H1 (cell line): Measurements from ENCODE around the gene UBALD1. TPM values are rescaled to one million over a fixed set of nuclear protein-coding genes. Genes with fewer than 3 reads are reported as not detected.

Experiments used
- CTCF ChIA-PET: fragments of 300-600 bp; sonication (Branson Sonifier 250); formaldehyde crosslinking; loops from one replicate; lab custom pipeline; 2021; ENCODE audit not compliant: partially characterized antibody; lab: Charles Lee
- POLR2A ChIA-PET: fragments of 300-600 bp; sonication (Branson Sonifier 250); formaldehyde crosslinking; loops from one replicate; lab custom pipeline; 2021; ENCODE audit warnings: inconsistent platforms; ENCODE audit not compliant: partially characterized antibody; lab: Charles Lee
- DNase-seq, 2 experiments: peaks; one replicate each; pipeline versions ENCODE4 v3.0.0 to v3.0.0-alpha.2; 2010 to 2022; ENCODE audit warnings: low spot score in 2 of 2, low read depth in 1 of 2, mixed read lengths in 1 of 2
- FAIRE-seq: peaks from 2 replicates; lab custom pipeline; 2011; peaks lifted over from hg19 to GRCh38; lab: Jason Lieb, UNC
- H2AFZ ChIP-seq: 2 replicates; pipeline ENCODE4 v1.8.1; 2012; ENCODE audit warnings: low read length, inconsistent platforms
- H2AK5ac ChIP-seq: 2 replicates; pipeline ENCODE4 v1.6.1; 2013; ENCODE audit warnings: low read depth, low read length
- H2BK120ac ChIP-seq: replicated peaks from 2 replicates; pipeline ENCODE3; 2013; ENCODE audit warnings: low read depth, low read length, inconsistent platforms
- H2BK12ac ChIP-seq: 2 replicates; pipeline ENCODE4 v1.6.1; 2013; ENCODE audit warnings: low read depth, low read length
- H2BK15ac ChIP-seq: 2 replicates; pipeline ENCODE4 v1.6.1; 2013; ENCODE audit warnings: low read length
- H2BK20ac ChIP-seq: 2 replicates; pipeline ENCODE4 v1.6.1; 2013; ENCODE audit warnings: low read length
- H2BK5ac ChIP-seq: 2 replicates; pipeline ENCODE4 v1.6.1; 2013; ENCODE audit warnings: low read depth, low read length
- H3K14ac ChIP-seq: 2 replicates; pipeline ENCODE4 v1.6.1; 2013; ENCODE audit warnings: inconsistent platforms; ENCODE audit not compliant: insufficient read length
- H3K18ac ChIP-seq: 2 replicates; pipeline ENCODE4 v1.6.1; 2013; ENCODE audit warnings: low read length; ENCODE audit errors: extremely low read depth
- H3K23ac ChIP-seq: 2 replicates; pipeline ENCODE4 v1.6.1; 2013; ENCODE audit warnings: inconsistent platforms; ENCODE audit not compliant: insufficient read length
- H3K23me2 ChIP-seq: 2 replicates; pipeline ENCODE4 v1.6.1; 2013; ENCODE audit warnings: low read depth, low read length
- H3K27ac ChIP-seq: 2 replicates; pipeline ENCODE4 v1.6.1; 2011; ENCODE audit warnings: low read depth, low read length, inconsistent platforms
- H3K27me3 ChIP-seq, 4 experiments: replicated peaks in 1 of 4; 1 replicate in 1 of 4; 2 replicates in 3 of 4; pipeline versions ENCODE4 v1.6.1 to v1.8.1; 2011 to 2013; ENCODE audit warnings: low read length in 3 of 4, mild to moderate bottlenecking in 3 of 4, inconsistent platforms in 2 of 4, mixed read lengths in 2 of 4, moderate library complexity in 1 of 4; ENCODE audit not compliant: control insufficient read depth in 3 of 4, insufficient read depth in 3 of 4; ENCODE audit errors: extremely low read depth in 1 of 4
- H3K36me3 ChIP-seq, 4 experiments: 2 replicates each; pipeline versions ENCODE4 v1.6.1 to v1.8.1; 2011 to 2013; ENCODE audit warnings: mild to moderate bottlenecking in 4 of 4, low read length in 3 of 4, moderate library complexity in 2 of 4, control low read depth in 1 of 4, inconsistent platforms in 1 of 4; ENCODE audit not compliant: insufficient read depth in 4 of 4, control insufficient read depth in 2 of 4
- H3K4ac ChIP-seq: replicated peaks from 2 replicates; pipeline ENCODE3; 2013; ENCODE audit warnings: low read length, low read depth, mixed read lengths, inconsistent platforms; ENCODE audit not compliant: insufficient read length
- H3K4me1 ChIP-seq, 4 experiments: replicated peaks in 1 of 4; 1 replicate in 1 of 4; 2 replicates in 3 of 4; pipeline versions ENCODE4 v1.6.1 to v1.8.1; 2011 to 2013; ENCODE audit warnings: low read length in 3 of 4, inconsistent platforms in 2 of 4, mixed read lengths in 1 of 4; ENCODE audit not compliant: insufficient read depth in 4 of 4, control insufficient read depth in 3 of 4
- H3K4me2 ChIP-seq, 2 experiments: 2 replicates each; pipeline versions ENCODE4 v1.6.1 to v1.8.1; 2011 to 2013; ENCODE audit warnings: low read depth in 2 of 2, low read length in 2 of 2, control low read depth in 1 of 2, inconsistent platforms in 1 of 2, mild to moderate bottlenecking in 1 of 2; ENCODE audit not compliant: insufficient read depth in 1 of 2
- H3K4me3 ChIP-seq, 4 experiments: fragments of 200-600, 300-600 bp in 1 of 4; sonication (generic), shearing (Covaris generic), sonication (Bioruptor Twin) in 1 of 4; 2 replicates each; pipeline versions ENCODE4 v1.5.1 to v1.8.1; 2011 to 2016; ENCODE audit warnings: low read length in 4 of 4, low read depth in 3 of 4, control low read depth in 2 of 4, inconsistent platforms in 2 of 4, mild to moderate bottlenecking in 2 of 4, mixed read lengths in 1 of 4, moderate library complexity in 1 of 4; ENCODE audit not compliant: insufficient read depth in 2 of 4; ENCODE audit errors: extremely low read depth in 1 of 4
- H3K56ac ChIP-seq: replicated peaks from 2 replicates; pipeline ENCODE3; 2013; ENCODE audit warnings: low read depth, mild to moderate bottlenecking, mixed read lengths, low read length, inconsistent platforms; ENCODE audit not compliant: insufficient read length
- H3K79me1 ChIP-seq: 2 replicates; pipeline ENCODE4 v1.6.1; 2013; ENCODE audit warnings: low read depth, low read length, control low read depth
- H3K79me2 ChIP-seq, 2 experiments: 2 replicates each; pipeline versions ENCODE4 v1.6.1 to v1.8.1; 2012 to 2013; ENCODE audit warnings: low read length in 2 of 2, mild to moderate bottlenecking in 2 of 2, inconsistent platforms in 1 of 2; ENCODE audit not compliant: insufficient read depth in 2 of 2, control insufficient read depth in 1 of 2
- H3K9ac ChIP-seq, 4 experiments: replicated peaks in 1 of 4; 1 replicate in 1 of 4; 2 replicates in 3 of 4; pipeline versions ENCODE4 v1.6.1 to v1.8.1; 2011 to 2013; ENCODE audit warnings: low read depth in 3 of 4, low read length in 3 of 4, control low read depth in 2 of 4, mild to moderate bottlenecking in 2 of 4, moderate library complexity in 2 of 4, inconsistent platforms in 1 of 4; ENCODE audit errors: extremely low read depth in 1 of 4
- H3K9me3 ChIP-seq, 2 experiments: 2 replicates each; pipeline versions ENCODE4 v1.6.1 to v1.8.1; 2012 to 2013; ENCODE audit warnings: mild to moderate bottlenecking in 2 of 2, moderate library complexity in 2 of 2, control low read depth in 1 of 2, inconsistent platforms in 1 of 2, low read depth in 1 of 2, low read length in 1 of 2, mixed read lengths in 1 of 2; ENCODE audit not compliant: insufficient read depth in 2 of 2
- H4K20me1 ChIP-seq, 2 experiments: replicated peaks in 1 of 2; 2 replicates each; pipeline versions ENCODE3 to v1.8.1; 2011 to 2013; ENCODE audit warnings: inconsistent platforms in 2 of 2, low read length in 2 of 2, mild to moderate bottlenecking in 1 of 2; ENCODE audit not compliant: insufficient read depth in 2 of 2, control insufficient read depth in 1 of 2
- H4K5ac ChIP-seq: 2 replicates; pipeline ENCODE4 v1.6.1; 2013; ENCODE audit warnings: low read length, low read depth, mixed read lengths, inconsistent platforms; ENCODE audit not compliant: insufficient read length
- H4K8ac ChIP-seq: 2 replicates; pipeline ENCODE4 v1.8.0; 2013; ENCODE audit warnings: mild to moderate bottlenecking, moderate library complexity, low read length, inconsistent platforms; ENCODE audit not compliant: insufficient read depth; ENCODE audit errors: extremely low read depth
- H4K91ac ChIP-seq: replicated peaks from 2 replicates; pipeline ENCODE3; 2013; ENCODE audit warnings: low read length, mixed read lengths, inconsistent platforms; ENCODE audit not compliant: insufficient read length
- ATF2 ChIP-seq: IDR thresholded peaks from 2 replicates; pipeline ENCODE4 v1.6.1; 2012; ENCODE audit warnings: low read length, inconsistent platforms
- CBX5 ChIP-seq: fragments of 300-800, 300-1000 bp; sonication (generic); IDR thresholded peaks from 2 replicates; pipeline ENCODE4 v1.7.1; 2016; ENCODE audit warnings: antibody characterized with exemption, low read length, low read depth
- CEBPB ChIP-seq: IDR thresholded peaks from 2 replicates; pipeline ENCODE4 v1.6.1; 2012; ENCODE audit warnings: low read depth, low read length
- FOSL1 ChIP-seq: IDR thresholded peaks from 2 replicates; pipeline ENCODE4 v1.6.1; 2011; ENCODE audit warnings: mild to moderate bottlenecking, low read depth, low read length, moderate library complexity; ENCODE audit not compliant: insufficient read depth
- SIN3A ChIP-seq, 2 experiments: IDR thresholded peaks in 1 of 2; conservative IDR thresholded peaks in 1 of 2; 2 replicates each; pipeline ENCODE4 v1.6.1; 2011 to 2012; ENCODE audit warnings: low read length in 2 of 2, improper control_type of control experiment in 1 of 2, low read depth in 1 of 2, mild to moderate bottlenecking in 1 of 2
- WGBS, 2 experiments: shearing (Covaris generic) in 1 of 2; methylation state at CpG; one replicate each; pipeline versions ENCODE4 v1.1.6 to v1.1.7; 2013 to 2015; ENCODE audit warnings: low lambda C conversion rate in 2 of 2, mixed read lengths in 2 of 2, inconsistent platforms in 1 of 2, low coverage in 1 of 2, missing lambda C conversion rate in 1 of 2; ENCODE audit not compliant: insufficient replicate concordance in 2 of 2, insufficient coverage in 1 of 2, insufficient read length in 1 of 2; ENCODE audit errors: extremely low coverage in 1 of 2, missing lambda C conversion rate in 1 of 2; 5-methylcytosine and 5-hydroxymethylcytosine counted together
- long read RNA-seq, 2 experiments: library from RNA in 1 of 2; library from capped mRNA in 1 of 2; stranded (forward); transcript quantifications; one replicate each; pipeline ENCODE4 v2.0.0, GENCODE V29; 2021; ENCODE audit warnings: inconsistent platforms in 1 of 2
- polyA minus RNA-seq, 3 experiments: library from RNA; depleted of rRNA, polyadenylated mRNA; stranded (reverse); fragments of >200 nt; gene quantifications; 1 replicate in 2 of 3; 2 replicates in 1 of 3; pipeline ENCODE4 v1.2.3, GENCODE V29; 2011
- polyA plus RNA-seq, 7 experiments: library from polyadenylated mRNA; depleted of rRNA in 3 of 7; stranded (reverse) in 5 of 7; unstranded in 2 of 7; fragments of >200 nt in 5 of 7; fragments of 200-250 nt in 2 of 7; gene quantifications; 1 replicate in 5 of 7; 2 replicates in 1 of 7; 4 replicates in 1 of 7; pipeline versions ENCODE4 v1.2.1 to v1.2.3, GENCODE V29; 2011 to 2013; ENCODE audit warnings: missing spikeins in 2 of 7, mixed read lengths in 2 of 7
- total RNA-seq: library from RNA; stranded (reverse); fragmentation: NEBNext Ultra II Directional; extraction: Animal tissue kit (Norgen Biotek cat#: 25700); gene quantifications from 2 replicates; pipeline ENCODE4 v1.2.1, GENCODE V29; 2021

UBALD1 gene
- 52.2 and 62.0 TPM in 2 replicates for total RNA-seq
- polyA plus RNA-seq (2011; rRNA removed) = 28.6 and 48.9 TPM in 2 replicates
- 20.7 TPM for polyA plus RNA-seq (2011; cell fraction: cytosol; rRNA removed)
- polyA plus RNA-seq (2011; cell fraction: nucleus; rRNA removed) = 44.3 TPM
- polyA plus RNA-seq (2012, experiment 1 of 2) = 31.3 to 45.9 TPM (median 41.7 TPM) in 4 replicates
- 25.4 TPM for polyA plus RNA-seq (2012, experiment 2 of 2)
- polyA plus RNA-seq (2013, experiment 1 of 2) = 36.1 TPM
- 36.7 TPM for polyA plus RNA-seq (2013, experiment 2 of 2)
- polyA minus RNA-seq (2011; rRNA and poly(A)+ RNA removed) = 3.9 and 5.5 TPM in 2 replicates
- polyA minus RNA-seq (2011; cell fraction: cytosol; rRNA and poly(A)+ RNA removed) = 28.0 TPM
- 45.1 TPM for polyA minus RNA-seq (2011; cell fraction: nucleus; rRNA and poly(A)+ RNA removed)
- long read RNA-seq, experiment 1, transcript UBALD1-201 (3 exons, 1,413 nt) = major isoform, 27 of 58 reads
- long read RNA-seq, experiment 1, transcript UBALD1-209 (3 exons, 1,275 nt) = minor isoform, 6 of 58 reads
- long read RNA-seq, experiment 1, transcript UBALD1-205 (1 exons, 2,641 nt) = minor isoform, 19 of 58 reads
- long read RNA-seq, experiment 1, partial matches to known transcripts = 0 of 58 reads
- long read RNA-seq, experiment 1, other reads (novel, unspliced or antisense) = 3 of 58 reads
- long read RNA-seq, experiment 2, partial matches to known transcripts = 0 of 1 reads
- long read RNA-seq, experiment 2, other reads (novel, unspliced or antisense) = 1 of 1 reads

- peak within 1 kb of the TSS; percentile 71 for H3K18ac ChIP-seq
- peak within 1 kb of the TSS; percentile 98 for H4K91ac ChIP-seq
- peak within 1 kb of the TSS; percentile 85 for H3K4ac ChIP-seq
- peak within 1 kb of the TSS; percentile 83 to 87 (median 85) for H3K4me3 ChIP-seq
- 17% methylated on average over 84 of the region's 100 CpGs; no CpG with 5 or more reads in 1 of the 2 experiments for WGBS, 2 experiments
- H2BK15ac ChIP-seq = peak within 1 kb of the TSS; percentile 99
- no peak within 1 kb of the TSS for H3K14ac ChIP-seq
- no peaks in the 10 kb centered on the region for H3K9me3 ChIP-seq
- peak within 1 kb of the TSS; percentile 72 for H2BK120ac ChIP-seq
- H4K20me1 ChIP-seq = peaks cover 8 to 18% of the 10 kb centered on the region in 2 experiments
- H3K56ac ChIP-seq = peak within 1 kb of the TSS; percentile 92
- H2BK20ac ChIP-seq = 0 out of 2 replicates have a peak within 1 kb of the TSS, but pooled peaks have one; percentile 93
- H3K79me2 ChIP-seq = peaks cover 13 to 45% of the 10 kb centered on the region in 2 experiments; a peak in 3 of 4 replicates
- DNase-seq (peak in 1 of 2 experiments; percentile 88), FAIRE-seq (no peak)
- H3K79me1 ChIP-seq = peaks cover 9% of the 10 kb centered on the region; the same call in 1 of the 2 replicates
- ChIA-PET CTCF (interaction anchor here (0.6 to 2.9 kb wide), 7 partner anchors 9 to 349 kb away, joined by 3 to 17 read pairs (median 4); partner anchors contain the start of gene MGRN1), POLR2A (interaction anchor here (0.5 to 13.3 kb wide), 13 partner anchors 10 to 240 kb away, joined by 3 to 126 read pairs (median 5); partner anchors contain the start of genes CDIP1, MGRN1 and ZNF500)
- H3K23ac ChIP-seq = no peak within 1 kb of the TSS
- peak within 1 kb of the TSS; percentile 97 for H2BK12ac ChIP-seq
- peak within 1 kb of the TSS; percentile 99 for H2BK5ac ChIP-seq
- H3K23me2 ChIP-seq = peaks cover 12% of the 10 kb centered on the region
- peak within 1 kb of the TSS; percentile 99 for H4K8ac ChIP-seq
- H2AFZ ChIP-seq = no peak within 1 kb of the TSS
- H4K5ac ChIP-seq = peak within 1 kb of the TSS; percentile 87
- H2AK5ac ChIP-seq = peak within 1 kb of the TSS; percentile 98; the same call in 1 of the 2 replicates
- H3K27ac ChIP-seq = peak within 1 kb of the TSS; percentile 91
- peak within 1 kb of the TSS; percentile 86 to 97 (median 94) for H3K9ac ChIP-seq
- peak within 1 kb of the TSS; percentile 95 to 97 for H3K4me2 ChIP-seq
- peaks cover 0 to under 1% (median 0%) of the 10 kb centered on the region in 4 experiments; a peak in 2 of 8 replicates for H3K36me3 ChIP-seq
- no peaks in the 10 kb centered on the region for H3K27me3 ChIP-seq
- peaks cover 0 to 52% (median 35%) of the 10 kb centered on the region in 4 experiments; a peak in 6 of 7 replicates for H3K4me1 ChIP-seq
- no peak for TF ChIP-seq ATF2
- no peak for TF ChIP-seq FOSL1
- TF ChIP-seq CEBPB = no peak
- TF ChIP-seq SIN3A (conservative IDR thresholded peaks at IDR 0.05 in 1 of 2, IDR thresholded peaks at IDR 0.05 in 1 of 2; ENCODE audit: low read depth in 1 of 2, low read length in 2 of 2) = peak; percentile 40 to 76; a peak in 2 of 4 replicates
- no peak for TF ChIP-seq CBX5
Measured at GRCh38 chr16:4614571-4615383, at the start of gene UBALD1. UBALD1 (minus strand) TSS chr16:4614888; CDS start chr16:4614797, 91 bp downstream.
